Stimulated activated CD4-positive, alpha-beta T cell treated with anti-CD3 and anti-CD28 coated beads, Interleukin-15, amount 100 ng/mL, for 48 hours (primary cell): Measurements from ENCODE around the gene OR5H14.
"Not testable (repeated sequence)": the region's sequence is repeated elsewhere in the genome, so short reads cannot be mapped to it uniquely, and the experiment has no call there.

Experiments used
- DNase-seq, 2 donors: peaks; one replicate each; pipeline ENCODE4 v3.0.0-alpha.2; 2020; ENCODE audit warnings: low read depth in 2 of 2

The OR5H14 gene

GRCh38 chr3:98147179-98147578 lies at the start of gene OR5H14:
Gene OR5H14, plus strand, starts transcription at chr3:98147479. Its CDS starts 1,907 bp downstream, at chr3:98149386.
- no peak for DNase-seq

GRCh38 chr3:98099848-98100247 lies 47.4 kb upstream of the OR5H14 start:
- DNase-seq = no peak

GRCh38 chr3:98108162-98108561 lies 39.1 kb upstream of the OR5H14 start:
- no peak for DNase-seq

GRCh38 chr3:98109807-98110549 lies 37.3 kb upstream of the OR5H14 start:
- DNase-seq = no peak

GRCh38 chr3:98110550-98110908 lies 36.8 kb upstream of the OR5H14 start:
- no peak for DNase-seq

GRCh38 chr3:98114264-98114663 lies 33.0 kb upstream of the OR5H14 start:
- DNase-seq = no peak

- no peak for DNase-seq
These were observed 31.6 kb upstream of the OR5H14 start for GRCh38 chr3:98115717-98116116.

- no peak for DNase-seq
These were observed 16.9 kb upstream of the OR5H14 start, which contains the start of gene OR5H1 for GRCh38 chr3:98130421-98130820. Gene OR5H1, plus strand, starts transcription at chr3:98130721. Its CDS starts 1,977 bp downstream, at chr3:98132698.

- no peak for DNase-seq
These were observed 10.6 kb upstream of the OR5H14 start for GRCh38 chr3:98136631-98137030.

- not testable (repeated sequence) for DNase-seq
These were observed 9.3 kb upstream of the OR5H14 start for GRCh38 chr3:98137826-98138557.

- DNase-seq = no peak
These were observed 6.7 kb upstream of the OR5H14 start for GRCh38 chr3:98140531-98140930.

GRCh38 chr3:98148751-98149150 lies 1.5 kb downstream of the OR5H14 start:
- DNase-seq = no peak

- not testable (repeated sequence) for DNase-seq
These were observed 2.2 kb downstream of the OR5H14 start for GRCh38 chr3:98149456-98149855.

GRCh38 chr3:98151241-98151640 lies 4.0 kb downstream of the OR5H14 start:
- DNase-seq = no peak

- no peak for DNase-seq
These were observed 19.1 kb downstream of the OR5H14 start, which contains the start of gene OR5H15 for GRCh38 chr3:98166396-98166795. Gene OR5H15, plus strand, starts transcription at chr3:98166696. Its CDS starts 2,004 bp downstream, at chr3:98168700.

GRCh38 chr3:98171071-98171470 lies 23.8 kb downstream of the OR5H14 start:
- DNase-seq = no peak

GRCh38 chr3:98172621-98173020 lies 25.3 kb downstream of the OR5H14 start:
- no peak for DNase-seq

- DNase-seq = no peak
These were observed 33.1 kb downstream of the OR5H14 start for GRCh38 chr3:98180319-98180890.

GRCh38 chr3:98182196-98182595 lies 34.9 kb downstream of the OR5H14 start:
- DNase-seq = no peak

- DNase-seq = no peak
These were observed 37.9 kb downstream of the OR5H14 start for GRCh38 chr3:98185180-98185579.

GRCh38 chr3:98188545-98188944 lies 41.3 kb downstream of the OR5H14 start:
- no peak for DNase-seq

GRCh38 chr3:98190911-98191310 lies 43.6 kb downstream of the OR5H14 start:
- DNase-seq = not testable (repeated sequence)

GRCh38 chr3:98196293-98196692 lies 49.0 kb downstream of the OR5H14 start:
- not testable (repeated sequence) for DNase-seq
